Measurements from ENCODE around the gene REM1.

DNA sequence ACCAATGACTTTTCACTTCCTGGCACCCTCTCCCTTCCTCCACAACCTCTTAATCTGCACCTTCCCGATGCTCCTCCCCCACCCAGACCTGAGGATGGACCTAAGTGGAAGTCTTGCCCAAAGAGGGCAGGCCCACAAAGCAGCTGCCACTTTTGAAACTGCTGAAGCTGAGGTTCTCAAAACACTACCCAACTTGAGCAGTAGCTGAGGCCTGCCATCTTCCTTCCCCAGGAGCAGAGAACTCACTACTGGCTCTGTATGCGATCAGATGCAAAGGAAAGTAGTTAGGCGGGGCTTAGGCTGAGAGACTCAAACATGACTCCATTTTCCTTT, 40.7 kb downstream of the REM1 start:
- no peak for TF ChIP-seq RAD21 (IDR thresholded peaks at IDR 0.05; ENCODE audit: low read depth)
- no peak for TF ChIP-seq ZBTB7A (IDR thresholded peaks at IDR 0.05; ENCODE audit: low read depth)
- TF ChIP-seq EP300 (IDR thresholded peaks at IDR 0.05; ENCODE audit: borderline replicate concordance): no peak
- TF ChIP-seq, protein P1, sequence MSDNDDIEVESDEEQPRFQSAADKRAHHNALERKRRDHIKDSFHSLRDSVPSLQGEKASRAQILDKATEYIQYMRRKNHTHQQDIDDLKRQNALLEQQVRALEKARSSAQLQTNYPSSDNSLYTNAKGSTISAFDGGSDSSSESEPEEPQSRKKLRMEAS (IDR thresholded peaks at IDR 0.05): no peak
